HepG2 (cell line): ENCODE measurements around the gene KDM4B. TPM values are rescaled to one million over a fixed set of nuclear protein-coding genes. Genes with fewer than 3 reads are reported as not detected.

Source experiments
- ATAC-seq: fragments of 200-7000 bp; cut with Tn5 transposase; 3 replicates; pipeline ENCODE4 v1.9.1; 2020; ENCODE audit warnings: mild to moderate bottlenecking, moderate library complexity
- BruUV-seq: library from RNA; stranded (reverse); fragments of 400-500 nt; replicated peaks from 2 replicates; lab custom pipeline; 2021; lab: Mats Ljungman, UMichigan
- CTCF ChIA-PET: fragments of 300-600 bp; formaldehyde crosslinking; extraction: SDS; loops from one replicate; lab custom pipeline; 2021; ENCODE audit warnings: low total read pairs, inconsistent platforms, low intra/inter-chr PET ratio; lab: Yijun Ruan, JAX
- POLR2A ChIA-PET: fragments of 350-600 bp; sonication (Branson Sonifier 250); formaldehyde crosslinking; loops from one replicate; lab custom pipeline; 2020; ENCODE audit warnings: antibody characterized with exemption, inconsistent platforms; lab: Yijun Ruan, JAX
- DNase-seq: peaks from one replicate; pipeline ENCODE4 v3.0.0-alpha.2; 2015; ENCODE audit warnings: low spot score
- FAIRE-seq: peaks from 3 replicates; lab custom pipeline; 2011; peaks lifted over from hg19 to GRCh38; lab: Jason Lieb, UNC
- H2AFZ ChIP-seq: one replicate; pipeline ENCODE4 v1.6.1; 2011; ENCODE audit warnings: low read length, inconsistent platforms
- H3K27ac ChIP-seq: fragments of 300-600 bp; 3 replicates; pipeline ENCODE4 v1.8.0; 2011; ENCODE audit warnings: mixed run types, mild to moderate bottlenecking, mixed read lengths, low read length, inconsistent platforms; ENCODE audit not compliant: insufficient read depth; ENCODE audit errors: extremely low read length
- H3K27me3 ChIP-seq, 2 experiments: fragments of 200-600 bp in 1 of 2; 2 replicates in 1 of 2; 3 replicates in 1 of 2; pipeline versions ENCODE4 v1.6.0 to v1.8.0; 2011; ENCODE audit warnings: low read length in 2 of 2, mild to moderate bottlenecking in 2 of 2, moderate library complexity in 2 of 2, inconsistent platforms in 1 of 2; ENCODE audit not compliant: insufficient read depth in 2 of 2, control insufficient read depth in 1 of 2
- H3K36me3 ChIP-seq, 2 experiments: fragments of 200-600 bp in 1 of 2; replicated peaks in 1 of 2; 2 replicates in 1 of 2; 3 replicates in 1 of 2; pipeline versions ENCODE4 v1.5.1 to v1.8.0; 2011; ENCODE audit warnings: low read length in 2 of 2, inconsistent platforms in 1 of 2; ENCODE audit not compliant: insufficient read depth in 2 of 2, control insufficient read depth in 1 of 2
- H3K4me1 ChIP-seq: 2 replicates; pipeline ENCODE4 v1.5.1; 2012; ENCODE audit warnings: low read length, inconsistent platforms; ENCODE audit not compliant: insufficient read depth
- H3K4me2 ChIP-seq: 2 replicates; pipeline ENCODE4 v1.6.0; 2011; ENCODE audit warnings: low read depth, low read length, inconsistent platforms
- H3K4me3 ChIP-seq, 3 experiments: fragments of 200-600 bp in 1 of 3; sonication (generic), shearing (Covaris generic) in 1 of 3; replicated peaks in 1 of 3; 2 replicates each; pipeline ENCODE4 v1.5.1; 2011 to 2016; ENCODE audit warnings: low read length in 3 of 3, inconsistent platforms in 2 of 3, low read depth in 2 of 3, mild to moderate bottlenecking in 2 of 3, control low read depth in 1 of 3, mixed read lengths in 1 of 3; ENCODE audit not compliant: insufficient read depth in 1 of 3
- H3K79me2 ChIP-seq: one replicate; pipeline ENCODE4 v1.6.1; 2011; ENCODE audit warnings: low read length, inconsistent platforms; ENCODE audit not compliant: insufficient read depth
- H3K9ac ChIP-seq: 2 replicates; pipeline ENCODE4 v1.6.0; 2011; ENCODE audit warnings: mild to moderate bottlenecking, low read depth, low read length, inconsistent platforms; ENCODE audit not compliant: insufficient read depth
- H3K9me3 ChIP-seq: 2 replicates; pipeline ENCODE4 v1.5.1; 2012; ENCODE audit warnings: mild to moderate bottlenecking, low read length
- H4K20me1 ChIP-seq: 2 replicates; pipeline ENCODE4 v1.6.0; 2011; ENCODE audit warnings: inconsistent platforms, mild to moderate bottlenecking, low read length, moderate library complexity; ENCODE audit not compliant: insufficient read depth
- NFIC ChIP-seq: IDR thresholded peaks from 2 replicates; pipeline ENCODE4 v1.6.1; 2012; ENCODE audit warnings: mild to moderate bottlenecking, low read length, inconsistent platforms
- SOX6 ChIP-seq, 2 experiments: fragments of 450-650 bp in 1 of 2; sonication (generic) in 1 of 2; formaldehyde crosslinking in 1 of 2; IDR thresholded peaks; 2 replicates each; pipeline versions ENCODE4 v1.4.0 to v1.6.1; 2017 to 2020; ENCODE audit warnings: antibody characterized with exemption in 1 of 2, mild to moderate bottlenecking in 1 of 2, missing genetic modification reagents in 1 of 2
- ZNF136 ChIP-seq: sonication (generic); formaldehyde crosslinking; IDR thresholded peaks from 2 replicates; pipeline ENCODE4 v1.8.1; 2022; ENCODE audit warnings: low read depth, mild to moderate bottlenecking, moderate library complexity, missing genetic modification reagents
- ZNF207 ChIP-seq: fragments of 450-650 bp; IDR thresholded peaks from 2 replicates; pipeline ENCODE4 v1.6.1; 2016; ENCODE audit warnings: antibody characterized with exemption, borderline replicate concordance
- ZNF24 ChIP-seq: fragments of 450-650 bp; IDR thresholded peaks from 2 replicates; pipeline ENCODE4 v1.6.1; 2017; ENCODE audit warnings: antibody characterized with exemption, mild to moderate bottlenecking
- ZNF773 ChIP-seq: sonication (generic); formaldehyde crosslinking; IDR thresholded peaks from 2 replicates; pipeline ENCODE4 v1.4.0; 2020; ENCODE audit warnings: missing genetic modification reagents, borderline replicate concordance
- WGBS: methylation state at CpG from one replicate; pipeline ENCODE4 v1.1.6; 2017; ENCODE audit warnings: low lambda C conversion rate; 5-methylcytosine and 5-hydroxymethylcytosine counted together
- in situ Hi-C: cut with HindIII; loops from 2 replicates; pipeline ENCODE4 v1.10.0; 2017; ENCODE audit warnings: low pct_unique_long_range_greater_than_20kb; ENCODE audit not compliant: extremely low pct_ligation_motif_present
- intact Hi-C: fragments of 100-400 bp; cut with micrococcal nuclease; formaldehyde crosslinking; loops from one replicate; pipeline ENCODE4 v1.10.0; 2022; ENCODE audit not compliant: unreplicated experiment
- polyA plus RNA-seq, 8 experiments: library from polyadenylated mRNA; depleted of rRNA in 3 of 8; stranded (reverse) in 7 of 8; unstranded in 1 of 8; fragments of >200 nt; fragmentation: Illumina TruSeq in 4 of 8; extraction: Trizol in 4 of 8; gene quantifications; 2 replicates each; pipeline versions ENCODE4 v1.2.1 to v1.2.3, GENCODE V29; 2011 to 2016; ENCODE audit warnings: low read depth in 4 of 8, missing spikeins in 1 of 8, mixed read lengths in 1 of 8; ENCODE audit not compliant: insufficient read depth in 1 of 8
- total RNA-seq, 5 experiments: library from RNA; depleted of rRNA; stranded (reverse); fragments of >200 nt; fragmentation: Illumina TruSeq; extraction: Trizol; gene quantifications; 2 replicates each; pipeline ENCODE4 v1.2.3, GENCODE V29; 2016; ENCODE audit warnings: low read depth in 1 of 5
- TF ChIP-seq, protein P1 (sequence below): sonication (generic); formaldehyde crosslinking; IDR thresholded peaks from 2 replicates; pipeline ENCODE4 v1.5.1; 2020; ENCODE audit warnings: missing genetic modification reagents, mild to moderate bottlenecking, borderline replicate concordance
- TF ChIP-seq, protein P2 (sequence below): IDR thresholded peaks from 2 replicates; pipeline ENCODE4 v1.6.1; 2016; ENCODE audit warnings: mild to moderate bottlenecking

Gene KDM4B
- total and polyA plus RNA-seq, 2 of the 13 experiments (the other 11 are each of a cell fraction or from before 2014, with no cell fraction given) = 4.9 to 14.6 TPM

DNA sequence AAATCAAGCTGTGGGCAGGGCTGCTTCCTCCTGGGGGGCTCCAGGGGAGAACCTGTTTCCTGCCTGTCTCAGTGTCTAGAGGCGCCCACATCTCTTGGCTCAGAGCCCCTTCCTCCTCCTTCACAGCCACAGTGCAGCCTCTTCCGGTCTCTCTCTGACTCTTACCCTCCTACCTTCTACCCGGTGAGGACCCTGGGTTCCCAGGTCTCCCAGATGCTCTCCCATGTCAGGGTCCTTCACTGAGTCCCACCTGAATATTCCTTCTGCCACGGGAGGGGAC is 153.1 kb downstream of the KDM4B start:
- POLR2A ChIA-PET = no interaction called here
- no peaks in the 10 kb centered on the region for H3K79me2 ChIP-seq
- H3K4me2 ChIP-seq = no peak overlapping the region
- no peak overlapping the region for H3K4me3 ChIP-seq
- no TSS peak for BruUV-seq
- TF ChIP-seq ZNF136 (CRISPR knock-in tag) = no peak
- TF ChIP-seq, protein P1, sequence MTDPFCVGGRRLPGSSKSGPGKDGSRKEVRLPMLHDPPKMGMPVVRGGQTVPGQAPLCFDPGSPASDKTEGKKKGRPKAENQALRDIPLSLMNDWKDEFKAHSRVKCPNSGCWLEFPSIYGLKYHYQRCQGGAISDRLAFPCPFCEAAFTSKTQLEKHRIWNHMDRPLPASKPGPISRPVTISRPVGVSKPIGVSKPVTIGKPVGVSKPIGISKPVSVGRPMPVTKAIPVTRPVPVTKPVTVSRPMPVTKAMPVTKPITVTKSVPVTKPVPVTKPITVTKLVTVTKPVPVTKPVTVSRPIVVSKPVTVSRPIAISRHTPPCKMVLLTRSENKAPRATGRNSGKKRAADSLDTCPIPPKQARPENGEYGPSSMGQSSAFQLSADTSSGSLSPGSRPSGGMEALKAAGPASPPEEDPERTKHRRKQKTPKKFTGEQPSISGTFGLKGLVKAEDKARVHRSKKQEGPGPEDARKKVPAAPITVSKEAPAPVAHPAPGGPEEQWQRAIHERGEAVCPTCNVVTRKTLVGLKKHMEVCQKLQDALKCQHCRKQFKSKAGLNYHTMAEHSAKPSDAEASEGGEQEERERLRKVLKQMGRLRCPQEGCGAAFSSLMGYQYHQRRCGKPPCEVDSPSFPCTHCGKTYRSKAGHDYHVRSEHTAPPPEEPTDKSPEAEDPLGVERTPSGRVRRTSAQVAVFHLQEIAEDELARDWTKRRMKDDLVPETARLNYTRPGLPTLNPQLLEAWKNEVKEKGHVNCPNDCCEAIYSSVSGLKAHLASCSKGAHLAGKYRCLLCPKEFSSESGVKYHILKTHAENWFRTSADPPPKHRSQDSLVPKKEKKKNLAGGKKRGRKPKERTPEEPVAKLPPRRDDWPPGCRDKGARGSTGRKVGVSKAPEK = no peak
- no peak for TF ChIP-seq NFIC
- TF ChIP-seq, protein P2, sequence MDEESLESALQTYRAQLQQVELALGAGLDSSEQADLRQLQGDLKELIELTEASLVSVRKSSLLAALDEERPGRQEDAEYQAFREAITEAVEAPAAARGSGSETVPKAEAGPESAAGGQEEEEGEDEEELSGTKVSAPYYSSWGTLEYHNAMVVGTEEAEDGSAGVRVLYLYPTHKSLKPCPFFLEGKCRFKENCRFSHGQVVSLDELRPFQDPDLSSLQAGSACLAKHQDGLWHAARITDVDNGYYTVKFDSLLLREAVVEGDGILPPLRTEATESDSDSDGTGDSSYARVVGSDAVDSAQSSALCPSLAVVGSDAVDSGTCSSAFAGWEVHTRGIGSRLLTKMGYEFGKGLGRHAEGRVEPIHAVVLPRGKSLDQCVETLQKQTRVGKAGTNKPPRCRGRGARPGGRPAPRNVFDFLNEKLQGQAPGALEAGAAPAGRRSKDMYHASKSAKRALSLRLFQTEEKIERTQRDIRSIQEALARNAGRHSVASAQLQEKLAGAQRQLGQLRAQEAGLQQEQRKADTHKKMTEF = no peak
- no peak for TF ChIP-seq ZNF207
- TF ChIP-seq ZNF24 = no peak
- no peak for TF ChIP-seq ZNF773 (CRISPR knock-in tag)
- TF ChIP-seq SOX6 (IDR thresholded peaks at IDR 0.05) = no peak
- no peak for TF ChIP-seq SOX6 (CRISPR knock-in tag; IDR thresholded peaks at IDR 0.05)
- 88% methylated on average over 4 of the region's 4 CpGs for WGBS
- in situ Hi-C loops (no loop called here), intact Hi-C loops (no loop called here)
- FAIRE-seq (no peak), DNase-seq (no peak), ATAC-seq (no peak)
- no peak overlapping the region for H3K27ac ChIP-seq
- no peak overlapping the region for H2AFZ ChIP-seq
- no peaks in the 10 kb centered on the region for H4K20me1 ChIP-seq
- H3K9ac ChIP-seq = no peak overlapping the region
- CTCF ChIA-PET = no interaction called here
- no peaks in the 10 kb centered on the region for H3K4me1 ChIP-seq
- peaks cover 6 to 7% of the 10 kb centered on the region in 2 experiments; a peak in 3 of 5 replicates for H3K36me3 ChIP-seq
- H3K9me3 ChIP-seq = no peaks in the 10 kb centered on the region
- no peaks in the 10 kb centered on the region for H3K27me3 ChIP-seq
